Renal pelvis (tissue), 4 donors: ENCODE data around the gene ATXN7L1. TPM values are rescaled to one million over a fixed set of nuclear protein-coding genes. Genes with fewer than 3 reads are reported as not detected.

ENCODE experiments used
- DNase-seq: peaks from one replicate; pipeline ENCODE4 v3.0.0-alpha.2; 2013
- polyA plus RNA-seq, 3 donors: library from polyadenylated mRNA; unstranded; fragments of 120-200 nt; gene quantifications; one replicate each; pipeline ENCODE4 v1.2.1, GENCODE V29; 2013; ENCODE audit not compliant: insufficient read length in 3 of 3

ATXN7L1 gene
- polyA plus RNA-seq, 3 donors = 11.4 to 13.8 (median 13.1) TPM

GRCh38 chr7:105830405-105831301, 45.7 kb downstream of the ATXN7L1 start:
- DNase-seq = peak; percentile 54

- no peak for DNase-seq
Observed at GRCh38 chr7:105829681-105830322, 46.6 kb downstream of the ATXN7L1 start.

GRCh38 chr7:105828141-105828540, 48.3 kb downstream of the ATXN7L1 start:
- no peak for DNase-seq

- peak; percentile 17 for DNase-seq
Observed at GRCh38 chr7:105827151-105827875, 49.1 kb downstream of the ATXN7L1 start.

- no peak for DNase-seq
Observed at GRCh38 chr7:105826143-105826542, 50.3 kb downstream of the ATXN7L1 start.

- DNase-seq = no peak
Observed at GRCh38 chr7:105825371-105825770, 51.0 kb downstream of the ATXN7L1 start.

GRCh38 chr7:105822806-105823205, 53.6 kb downstream of the ATXN7L1 start:
- DNase-seq = no peak

GRCh38 chr7:105821527-105821926, 54.9 kb downstream of the ATXN7L1 start:
- DNase-seq = no peak

- DNase-seq = no peak
Observed at GRCh38 chr7:105820363-105821066, 55.9 kb downstream of the ATXN7L1 start.

GRCh38 chr7:105819559-105819958, 56.8 kb downstream of the ATXN7L1 start:
- DNase-seq = no peak

GRCh38 chr7:105816954-105817615, 59.3 kb downstream of the ATXN7L1 start:
- no peak for DNase-seq

GRCh38 chr7:105816266-105816843, 60.0 kb downstream of the ATXN7L1 start:
- no peak for DNase-seq

GRCh38 chr7:105815576-105815975, 60.8 kb downstream of the ATXN7L1 start:
- no peak for DNase-seq

GRCh38 chr7:105814481-105814880, 61.9 kb downstream of the ATXN7L1 start:
- no peak for DNase-seq

- no peak for DNase-seq
Observed at GRCh38 chr7:105811189-105811847, 65.1 kb downstream of the ATXN7L1 start.

- no peak for DNase-seq
Observed at GRCh38 chr7:105810556-105810955, 65.8 kb downstream of the ATXN7L1 start.

GRCh38 chr7:105808703-105809590, 67.5 kb downstream of the ATXN7L1 start:
- DNase-seq = no peak

GRCh38 chr7:105808209-105808608, 68.2 kb downstream of the ATXN7L1 start:
- no peak for DNase-seq

- no peak for DNase-seq
Observed at GRCh38 chr7:105807448-105807762, 69.0 kb downstream of the ATXN7L1 start.
